K562 (cell line): ENCODE results near the gene GABPB1. TPM values are rescaled to one million over a fixed set of nuclear protein-coding genes. Genes with fewer than 3 reads are reported as not detected.

Source experiments
- ATAC-seq: fragments of 200-7000 bp; cut with Tn5 transposase; 3 replicates; pipeline ENCODE4 v1.9.1; 2020; ENCODE audit warnings: moderate library complexity
- BruUV-seq: library from RNA; stranded (reverse); fragments of 400-500 nt; replicated peaks from 2 replicates; lab custom pipeline; 2021; lab: Mats Ljungman, UMichigan
- CTCF ChIA-PET: fragments of 300-600 bp; formaldehyde crosslinking; extraction: SDS; loops from one replicate; lab custom pipeline; 2021; ENCODE audit warnings: low intra/inter-chr PET ratio; lab: Yijun Ruan, JAX
- POLR2A ChIA-PET: fragments of 300-600, 350-650 bp; sonication (Branson Sonifier 250); formaldehyde crosslinking; extraction: SDS; loops from one replicate; lab custom pipeline; 2021; ENCODE audit warnings: antibody characterized with exemption, inconsistent platforms; lab: Yijun Ruan, JAX
- DNase-seq, 4 experiments: peaks; one replicate each; pipeline versions ENCODE4 v3.0.0 to v3.0.0-alpha.2; 2011 to 2018; ENCODE audit warnings: low spot score in 3 of 4, mixed read lengths in 3 of 4; ENCODE audit errors: extremely low read depth in 1 of 4
- FAIRE-seq: peaks from 2 replicates; lab custom pipeline; 2011; peaks lifted over from hg19 to GRCh38; lab: Jason Lieb, UNC
- H2AFZ ChIP-seq: 2 replicates; pipeline ENCODE4 v1.6.0; 2011; ENCODE audit warnings: low read depth, low read length, control low read depth, inconsistent platforms
- H3K27ac ChIP-seq: fragments of 200-600 bp; 3 replicates; pipeline ENCODE4 v1.8.0; 2011; ENCODE audit warnings: low read depth, mild to moderate bottlenecking, control low read depth, inconsistent platforms, low read length, moderate library complexity, mixed read lengths; ENCODE audit errors: extremely low read depth
- H3K27me3 ChIP-seq, 2 experiments: fragments of 300-600 bp in 1 of 2; 2 replicates in 1 of 2; 3 replicates in 1 of 2; pipeline versions ENCODE4 v1.6.0 to v1.8.0; 2011; ENCODE audit warnings: inconsistent platforms in 2 of 2, low read length in 2 of 2, mild to moderate bottlenecking in 1 of 2, mixed read lengths in 1 of 2, moderate library complexity in 1 of 2; ENCODE audit not compliant: control insufficient read depth in 2 of 2, insufficient read depth in 2 of 2
- H3K36me3 ChIP-seq: fragments of 300-600 bp; 3 replicates; pipeline ENCODE4 v1.8.0; 2011; ENCODE audit warnings: mild to moderate bottlenecking, low read length, inconsistent platforms; ENCODE audit not compliant: control insufficient read depth, insufficient read depth
- H3K4me1 ChIP-seq, 2 experiments: fragments of 200-600 bp in 1 of 2; replicated peaks in 1 of 2; 2 replicates in 1 of 2; 3 replicates in 1 of 2; pipeline versions ENCODE4 v1.5.1 to v1.8.0; 2011; ENCODE audit warnings: inconsistent platforms in 2 of 2, low read length in 2 of 2, mild to moderate bottlenecking in 1 of 2, mixed read lengths in 1 of 2, moderate library complexity in 1 of 2; ENCODE audit not compliant: control insufficient read depth in 2 of 2, insufficient read depth in 2 of 2
- H3K4me2 ChIP-seq: 2 replicates; pipeline ENCODE4 v1.6.1; 2011; ENCODE audit warnings: low read length, control low read depth, inconsistent platforms, mixed read lengths; ENCODE audit not compliant: insufficient read depth
- H3K4me3 ChIP-seq: fragments of 200-600 bp; sonication (generic), shearing (Covaris generic); 2 replicates; pipeline ENCODE4 v1.5.1; 2016; ENCODE audit warnings: control low read depth, inconsistent platforms
- H3K79me2 ChIP-seq: fragments of 200-600 bp; 3 replicates; pipeline ENCODE4 v1.8.0; 2011; ENCODE audit warnings: low read length, inconsistent platforms; ENCODE audit not compliant: control insufficient read depth, insufficient read depth
- H3K9ac ChIP-seq, 2 experiments: 2 replicates each; pipeline versions ENCODE4 v1.6.0 to v1.6.1; 2011; ENCODE audit warnings: low read depth in 2 of 2, low read length in 2 of 2, control low read depth in 1 of 2, inconsistent platforms in 1 of 2, mild to moderate bottlenecking in 1 of 2, mixed read lengths in 1 of 2; ENCODE audit not compliant: insufficient read depth in 1 of 2
- H3K9me1 ChIP-seq: one replicate; pipeline ENCODE4 v1.6.0; 2011; ENCODE audit warnings: inconsistent platforms, mild to moderate bottlenecking, low read length, moderate library complexity; ENCODE audit not compliant: control insufficient read depth, insufficient read depth
- H3K9me3 ChIP-seq: replicated peaks from 2 replicates; pipeline ENCODE4 v1.5.1; 2011; ENCODE audit warnings: low read depth, low read length, inconsistent platforms; ENCODE audit not compliant: control insufficient read depth, insufficient read depth
- H4K20me1 ChIP-seq: replicated peaks from 2 replicates; pipeline ENCODE4 v1.6.1; 2011; ENCODE audit warnings: low read length, inconsistent platforms, mixed read lengths; ENCODE audit not compliant: control insufficient read depth, insufficient read depth
- IFI16 ChIP-seq: fragments of 250-450 bp; sonication (Bioruptor Pico); IDR thresholded peaks from 2 replicates; pipeline ENCODE4 v2.1.2; 2022; ENCODE audit warnings: mild to moderate bottlenecking, inconsistent platforms
- KAT2B ChIP-seq: IDR thresholded peaks from one replicate; pipeline ENCODE4 v1.6.1; 2012; ENCODE audit warnings: low read depth, mild to moderate bottlenecking, control low read depth, inconsistent platforms, low read length, moderate library complexity
- KAT7 ChIP-seq: sonication (generic); formaldehyde crosslinking; IDR thresholded peaks from 2 replicates; pipeline ENCODE4 v1.8.0; 2022; ENCODE audit warnings: missing genetic modification reagents, mild to moderate bottlenecking, borderline replicate concordance
- MCM2 ChIP-seq: fragments of 450-650 bp; IDR thresholded peaks from 2 replicates; pipeline ENCODE4 v1.6.1; 2017; ENCODE audit warnings: low read depth, mild to moderate bottlenecking
- NFATC3 ChIP-seq: fragments of 450-650 bp; IDR thresholded peaks from 2 replicates; pipeline ENCODE4 v1.6.1; 2017; ENCODE audit warnings: mild to moderate bottlenecking
- SMAD1 ChIP-seq: fragments of 150-350 bp; IDR thresholded peaks from 2 replicates; pipeline ENCODE4 v1.6.1; 2014; ENCODE audit warnings: low read length, low read depth; ENCODE audit not compliant: partially characterized antibody
- SMARCA4 ChIP-seq: fragments of 450-650 bp; IDR thresholded peaks from 2 replicates; pipeline ENCODE4 v1.6.1; 2016
- ZNF133 ChIP-seq: fragments of 250-450 bp; sonication (Bioruptor Pico); IDR thresholded peaks from 2 replicates; pipeline ENCODE4 v1.4.0; 2020; ENCODE audit warnings: mild to moderate bottlenecking
- ZNF134 ChIP-seq: fragments of 250-450 bp; sonication (Bioruptor Pico); conservative IDR thresholded peaks from 2 replicates; pipeline ENCODE4 v1.4.0; 2020
- ZNF24 ChIP-seq: fragments of 450-650 bp; IDR thresholded peaks from 2 replicates; pipeline ENCODE4 v1.6.1; 2016
- ZNF274 ChIP-seq: IDR thresholded peaks from 2 replicates; pipeline ENCODE4 v1.6.1; 2011; ENCODE audit warnings: low read depth, mild to moderate bottlenecking, low read length, moderate library complexity, borderline replicate concordance
- ZNF354B ChIP-seq: fragments of 250-450 bp; sonication (Bioruptor Pico); IDR thresholded peaks from 2 replicates; pipeline ENCODE4 v1.4.0; 2020
- ZNF551 ChIP-seq: fragments of 250-450 bp; sonication (Bioruptor Pico); IDR thresholded peaks from 2 replicates; pipeline ENCODE4 v1.5.0; 2021; ENCODE audit warnings: mild to moderate bottlenecking, moderate library complexity
- ZNF695 ChIP-seq: fragments of 450-650 bp; formaldehyde crosslinking; IDR thresholded peaks from 2 replicates; pipeline ENCODE4 v1.4.0; 2020; ENCODE audit warnings: mild to moderate bottlenecking, moderate library complexity
- ZNF707 ChIP-seq: fragments of 250-450 bp; sonication (Bioruptor Pico); conservative IDR thresholded peaks from 2 replicates; pipeline ENCODE4 v1.8.0; 2022; ENCODE audit warnings: inconsistent platforms, mild to moderate bottlenecking, moderate library complexity
- WGBS: fragments of 100-300 bp; shearing (Covaris generic); methylation state at CpG from one replicate; pipeline ENCODE4 v1.1.6; 2016; ENCODE audit warnings: low coverage, mixed read lengths; ENCODE audit not compliant: insufficient coverage; ENCODE audit errors: missing lambda C conversion rate; 5-methylcytosine and 5-hydroxymethylcytosine counted together
- in situ Hi-C: fragments of 300-500 bp; cut with MboI; formaldehyde crosslinking; loops from 4 replicates; pipeline ENCODE4 v1.15.0; 2018; ENCODE audit warnings: inconsistent platforms, mixed read lengths
- intact Hi-C: fragments of 100-400 bp; cut with micrococcal nuclease; formaldehyde crosslinking; loops from 2 replicates; pipeline ENCODE4 v1.14.2; 2022
- polyA plus RNA-seq, 8 experiments: library from polyadenylated mRNA; depleted of rRNA in 4 of 8; stranded (reverse) in 5 of 8; unstranded in 3 of 8; fragments of >200 nt; fragmentation: Nextera tagmentation in 2 of 8; fragmentation: Illumina TruSeq in 1 of 8; extraction: Ambion mirVana in 2 of 8; extraction: Trizol in 1 of 8; gene quantifications; 2 replicates each; pipeline versions ENCODE4 v1.2.1 to v1.2.3, GENCODE V29; 2011 to 2014; ENCODE audit warnings: inconsistent platforms in 1 of 8, missing spikeins in 1 of 8
- total RNA-seq, 7 experiments: library from RNA; depleted of rRNA in 6 of 7; stranded (reverse); fragments of >200 nt in 6 of 7; fragmentation: Illumina TruSeq in 2 of 7; extraction: Trizol in 2 of 7; gene quantifications; 2 replicates each; pipeline versions ENCODE4 v1.2.1 to v1.2.3, GENCODE V29; 2011 to 2021; ENCODE audit warnings: low replicate concordance in 1 of 7
- TF ChIP-seq, protein P1 (sequence below): sonication (generic); formaldehyde crosslinking; IDR thresholded peaks from 2 replicates; pipeline ENCODE4 v1.8.0; 2023; ENCODE audit warnings: mild to moderate bottlenecking, missing genetic modification reagents
- TF ChIP-seq, protein P2 (sequence below): fragments of 450-650 bp; IDR thresholded peaks from 2 replicates; pipeline ENCODE4 v1.6.1; 2016

The GABPB1 gene
- total and polyA plus RNA-seq, 9 of the 15 experiments (the other 6 are each of a cell fraction or from before 2014, with no cell fraction given) = 11.8 to 42.3 (median 33.2) TPM

DNA sequence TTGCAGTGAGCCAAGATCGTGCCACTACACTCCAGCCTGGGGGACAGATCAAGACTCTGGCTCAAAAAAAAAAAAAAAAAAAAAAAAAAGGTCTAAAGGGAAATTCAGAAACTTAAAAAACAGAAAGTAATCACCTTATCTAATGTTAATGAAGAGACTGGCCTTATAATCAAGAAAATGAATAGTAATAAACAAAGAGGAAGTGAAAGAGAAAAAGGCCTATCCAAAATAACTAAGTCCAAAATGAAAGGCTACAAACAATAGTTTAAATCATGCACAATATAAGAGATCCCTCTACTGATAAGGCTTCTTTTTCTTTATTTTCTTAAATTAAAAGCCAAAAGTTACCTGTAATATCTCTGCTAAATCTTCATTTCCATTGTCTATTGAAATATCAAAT is 52.4 kb downstream of the GABPB1 start:
- Histone ChIP-seq H3K36me3 (peaks cover 58% of the 10 kb centered on the region; the same call in 2 of the 3 replicates), H3K4me1 (no peaks in the 10 kb centered on the region), H3K27me3 (no peaks in the 10 kb centered on the region), H3K9ac (no peak overlapping the region), H3K9me1 (no peaks in the 10 kb centered on the region), H3K79me2 (no peaks in the 10 kb centered on the region), H3K4me3 (no peak overlapping the region), H4K20me1 (no peaks in the 10 kb centered on the region), H3K27ac (no peak overlapping the region), H3K4me2 (no peak overlapping the region), H2AFZ (no peak overlapping the region), H3K9me3 (0 out of 2 replicates have a peak, but pooled peaks cover under 1% of the 10 kb centered on the region)
- DNase-seq = no peak
- FAIRE-seq = no peak
- TF ChIP-seq SMAD1 (no peak), ZNF695 (no peak), ZNF133 (no peak)
- no CpG with 5 or more reads among the region's 1 CpG for WGBS
- in situ Hi-C loops = loop anchor here (25.0 kb wide), 1 partner anchor 415 kb away; no protein-coding TSS in a partner anchor
- intact Hi-C loops = no loop called here
- no TSS peak for BruUV-seq
- ChIA-PET CTCF (no interaction called here), POLR2A (interaction anchor here (1.8 kb wide), 1 partner anchor 14 kb away, joined by 4 read pairs; no protein-coding TSS in a partner anchor)
- no peak for ATAC-seq

DNA sequence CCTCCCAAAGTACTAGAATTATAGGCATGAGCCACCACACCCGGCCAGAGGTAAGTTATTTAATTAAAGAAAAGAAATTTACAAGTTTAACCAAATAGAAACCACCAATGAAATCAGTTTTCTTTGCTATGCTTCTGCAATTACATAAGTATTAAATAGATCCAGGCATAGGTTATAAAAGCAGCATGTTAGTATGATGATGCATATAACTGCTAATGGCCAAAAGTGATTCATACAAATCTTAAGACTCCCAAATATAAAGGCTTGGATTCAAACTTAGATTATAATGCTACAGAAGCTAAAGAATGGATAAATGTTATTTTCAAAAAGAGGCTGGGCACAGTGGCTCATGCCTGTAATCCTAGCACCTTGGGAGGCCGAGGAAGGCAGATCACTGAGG is 56.7 kb downstream of the GABPB1 start:
- no peaks in the 10 kb centered on the region for H3K4me1 ChIP-seq
- no peak for FAIRE-seq
- DNase-seq = no peak
- intact Hi-C loops = no loop called here
- H3K4me3 ChIP-seq = no peak overlapping the region
- BruUV-seq = no TSS peak
- ChIA-PET CTCF (no interaction called here), POLR2A (interaction anchor here (0.9 kb wide), 1 partner anchor 58 kb away, joined by 3 read pairs; no protein-coding TSS in a partner anchor)
- no peak overlapping the region for H3K9ac ChIP-seq
- H3K27me3 ChIP-seq = no peaks in the 10 kb centered on the region
- H3K27ac ChIP-seq = no peak overlapping the region
- H3K79me2 ChIP-seq = no peaks in the 10 kb centered on the region
- no peak overlapping the region for H2AFZ ChIP-seq
- in situ Hi-C loops = no loop called here
- no peaks in the 10 kb centered on the region for H3K9me1 ChIP-seq
- no peaks in the 10 kb centered on the region for H4K20me1 ChIP-seq
- peaks cover 50% of the 10 kb centered on the region; the same call in 2 of the 3 replicates for H3K36me3 ChIP-seq
- no peaks in the 10 kb centered on the region for H3K9me3 ChIP-seq
- 100% methylated on average over 2 of the region's 2 CpGs for WGBS
- H3K4me2 ChIP-seq = no peak overlapping the region
- ATAC-seq = no peak
- TF ChIP-seq MCM2 (no peak), ZNF551 (CRISPR knock-in tag) (no peak), ZNF354B (CRISPR knock-in tag) (no peak), ZNF24 (no peak), KAT2B (no peak), IFI16 (no peak), ZNF695 (no peak), SMARCA4 (no peak), ZNF274 (no peak), KAT7 (CRISPR knock-in tag) (no peak), ZNF134 (CRISPR knock-in tag) (no peak), ZNF707 (CRISPR knock-in tag) (no peak), NFATC3 (no peak)
- TF ChIP-seq, protein P1, sequence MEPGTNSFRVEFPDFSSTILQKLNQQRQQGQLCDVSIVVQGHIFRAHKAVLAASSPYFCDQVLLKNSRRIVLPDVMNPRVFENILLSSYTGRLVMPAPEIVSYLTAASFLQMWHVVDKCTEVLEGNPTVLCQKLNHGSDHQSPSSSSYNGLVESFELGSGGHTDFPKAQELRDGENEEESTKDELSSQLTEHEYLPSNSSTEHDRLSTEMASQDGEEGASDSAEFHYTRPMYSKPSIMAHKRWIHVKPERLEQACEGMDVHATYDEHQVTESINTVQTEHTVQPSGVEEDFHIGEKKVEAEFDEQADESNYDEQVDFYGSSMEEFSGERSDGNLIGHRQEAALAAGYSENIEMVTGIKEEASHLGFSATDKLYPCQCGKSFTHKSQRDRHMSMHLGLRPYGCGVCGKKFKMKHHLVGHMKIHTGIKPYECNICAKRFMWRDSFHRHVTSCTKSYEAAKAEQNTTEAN (CRISPR knock-in tag) = no peak
- TF ChIP-seq, protein P2, sequence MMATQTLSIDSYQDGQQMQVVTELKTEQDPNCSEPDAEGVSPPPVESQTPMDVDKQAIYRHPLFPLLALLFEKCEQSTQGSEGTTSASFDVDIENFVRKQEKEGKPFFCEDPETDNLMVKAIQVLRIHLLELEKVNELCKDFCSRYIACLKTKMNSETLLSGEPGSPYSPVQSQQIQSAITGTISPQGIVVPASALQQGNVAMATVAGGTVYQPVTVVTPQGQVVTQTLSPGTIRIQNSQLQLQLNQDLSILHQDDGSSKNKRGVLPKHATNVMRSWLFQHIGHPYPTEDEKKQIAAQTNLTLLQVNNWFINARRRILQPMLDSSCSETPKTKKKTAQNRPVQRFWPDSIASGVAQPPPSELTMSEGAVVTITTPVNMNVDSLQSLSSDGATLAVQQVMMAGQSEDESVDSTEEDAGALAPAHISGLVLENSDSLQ = no peak
